ENCODE measurements around the gene TBC1D17. TPM values are rescaled to one million over a fixed set of nuclear protein-coding genes. Genes with fewer than 3 reads are reported as not detected.
A peak's percentile ranks its signal among the peaks of the same experiment; 100 is the strongest.

Gene TBC1D17
- polyA plus RNA-seq, 1 donor (not counting 4 experiments of a cell fraction or from before 2014, with no cell fraction given), result 9.4 TPM

DNA sequence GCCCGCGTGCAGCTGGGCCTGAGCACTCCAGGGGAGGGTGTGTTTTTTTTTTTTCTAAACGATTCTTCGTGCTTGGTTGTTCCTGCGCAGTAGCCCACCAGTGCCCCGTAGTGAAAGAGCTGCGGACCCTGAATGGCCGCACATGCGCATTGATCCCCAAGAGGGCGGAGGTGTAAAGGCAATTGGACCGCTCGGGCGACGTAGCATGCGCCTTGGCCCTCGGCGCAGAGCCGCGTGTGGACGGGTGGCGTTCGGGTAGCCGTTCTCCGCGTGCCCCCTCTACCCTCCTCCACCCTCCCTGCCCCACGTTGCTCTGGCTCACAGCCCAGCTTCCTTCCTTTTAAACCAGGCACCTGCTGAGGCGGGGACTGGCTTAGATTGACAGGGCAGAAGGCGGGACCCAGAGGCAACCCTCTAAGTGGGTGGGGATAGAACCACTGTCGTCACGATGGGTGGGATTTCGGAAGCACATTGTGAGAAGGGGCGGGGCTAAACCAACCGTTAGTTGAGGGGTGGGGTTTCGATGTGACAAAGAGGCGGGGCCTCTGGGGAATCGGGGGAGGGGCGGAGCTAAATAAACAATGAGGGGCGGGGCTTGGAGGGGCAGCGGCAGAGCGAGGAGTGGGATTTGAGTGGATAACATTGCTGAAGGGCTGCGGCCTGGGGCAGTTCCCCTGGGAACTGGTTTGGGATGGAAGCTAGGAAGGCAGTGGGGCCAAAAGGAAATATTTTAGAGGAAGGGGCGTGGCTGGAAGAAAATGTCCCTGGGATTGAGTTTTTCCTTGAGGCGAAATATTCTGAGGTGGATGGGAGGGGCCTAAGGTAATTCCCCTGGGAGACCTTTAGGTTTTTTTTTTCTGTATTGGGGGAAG lies 52.3 kb downstream of the TBC1D17 start:
- Histone ChIP-seq H3K36me3 (ENCODE audit: control insufficient read depth in 2 of 2, extremely low read depth in 1 of 2, insufficient read depth in 2 of 2, low read length in 2 of 2) (peaks cover 9 to 24% of the 10 kb centered on the region in 2 experiments), H3K79me2 (ENCODE audit: control insufficient read depth, insufficient read depth, low read length) (peaks cover 39% of the 10 kb centered on the region), H3K27me3 (ENCODE audit: control insufficient read depth, extremely low read depth, insufficient read depth, low read length) (no peaks in the 10 kb centered on the region), H3K9me3 (ENCODE audit: control insufficient read depth, low read depth, low read length) (no peaks in the 10 kb centered on the region), H3K9me1 (ENCODE audit: control insufficient read depth, extremely low read depth, insufficient read depth, low read length) (peaks cover 2% of the 10 kb centered on the region), H2AFZ (ENCODE audit: control insufficient read depth, low read length) (peak overlapping the region; percentile 96), H3K27ac (ENCODE audit: control insufficient read depth, insufficient read depth, low read length) (peak overlapping the region; percentile 97), H3K4me1 (ENCODE audit: control insufficient read depth, extremely low read depth, insufficient read depth, low read length) (peaks cover 22% of the 10 kb centered on the region), H3K4me3 (ENCODE audit: control insufficient read depth in 2 of 3, extremely low read depth in 1 of 3, insufficient read depth in 2 of 3, low read depth in 1 of 3, low read length in 3 of 3) (peak overlapping the region; percentile 82 to 97 (median 93)), H3K4me2 (ENCODE audit: control insufficient read depth, extremely low read depth, insufficient read depth, low read depth, low read length) (peak overlapping the region; percentile 88), H4K20me1 (ENCODE audit: control insufficient read depth, extremely low read depth, insufficient read depth, low read length) (peaks cover 3% of the 10 kb centered on the region), H3K9ac (ENCODE audit: control insufficient read depth, extremely low read depth, insufficient read depth, low read length) (peak overlapping the region; percentile 98)
- TF ChIP-seq EZH2 (IDR thresholded peaks at IDR 0.05; ENCODE audit: low read length), result no peak
- TF ChIP-seq, protein P1, sequence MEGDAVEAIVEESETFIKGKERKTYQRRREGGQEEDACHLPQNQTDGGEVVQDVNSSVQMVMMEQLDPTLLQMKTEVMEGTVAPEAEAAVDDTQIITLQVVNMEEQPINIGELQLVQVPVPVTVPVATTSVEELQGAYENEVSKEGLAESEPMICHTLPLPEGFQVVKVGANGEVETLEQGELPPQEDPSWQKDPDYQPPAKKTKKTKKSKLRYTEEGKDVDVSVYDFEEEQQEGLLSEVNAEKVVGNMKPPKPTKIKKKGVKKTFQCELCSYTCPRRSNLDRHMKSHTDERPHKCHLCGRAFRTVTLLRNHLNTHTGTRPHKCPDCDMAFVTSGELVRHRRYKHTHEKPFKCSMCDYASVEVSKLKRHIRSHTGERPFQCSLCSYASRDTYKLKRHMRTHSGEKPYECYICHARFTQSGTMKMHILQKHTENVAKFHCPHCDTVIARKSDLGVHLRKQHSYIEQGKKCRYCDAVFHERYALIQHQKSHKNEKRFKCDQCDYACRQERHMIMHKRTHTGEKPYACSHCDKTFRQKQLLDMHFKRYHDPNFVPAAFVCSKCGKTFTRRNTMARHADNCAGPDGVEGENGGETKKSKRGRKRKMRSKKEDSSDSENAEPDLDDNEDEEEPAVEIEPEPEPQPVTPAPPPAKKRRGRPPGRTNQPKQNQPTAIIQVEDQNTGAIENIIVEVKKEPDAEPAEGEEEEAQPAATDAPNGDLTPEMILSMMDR (optimal IDR thresholded peaks at IDR 0.05 in 1 of 3, IDR thresholded peaks at IDR 0.05 in 1 of 3, conservative IDR thresholded peaks at IDR 0.05 in 1 of 3; ENCODE audit: extremely low read depth in 1 of 3, insufficient read depth in 2 of 3, low read length in 3 of 3), result peak in 1 of 3 experiments; percentile 1
- dilution Hi-C loops (cut with MboI; ENCODE audit: extremely low pct_ligation_motif_present, low sequenced_read_pairs), result no loop called here
- DNase-seq (ENCODE audit: low read depth, low spot score), result peak; percentile 84
- FAIRE-seq, result peak; percentile 68

DNA sequence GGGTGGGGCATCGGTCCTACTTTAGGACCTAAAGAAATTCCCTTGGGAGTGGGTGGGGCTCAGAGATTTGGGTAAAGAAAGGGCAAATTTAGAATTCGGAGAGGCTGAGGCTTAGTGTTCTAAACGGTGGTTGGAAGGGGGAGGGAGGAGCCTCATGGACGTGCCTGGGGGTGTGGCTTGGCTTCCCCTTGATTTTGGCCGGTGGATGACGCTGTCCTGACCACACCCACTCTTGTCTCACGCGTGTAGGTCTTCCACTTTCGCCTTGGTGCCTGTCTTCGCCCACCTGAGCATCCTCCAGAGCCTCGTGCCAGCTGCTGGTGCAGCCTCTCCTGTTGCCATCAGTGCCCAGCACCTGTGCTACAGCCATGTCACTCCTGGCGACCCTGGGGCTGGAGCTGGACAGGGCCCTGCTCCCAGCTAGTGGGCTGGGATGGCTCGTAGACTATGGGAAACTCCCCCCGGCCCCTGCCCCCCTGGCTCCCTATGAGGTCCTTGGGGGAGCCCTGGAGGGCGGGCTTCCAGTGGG lies 53.0 kb downstream of the TBC1D17 start:
- dilution Hi-C loops (cut with MboI; ENCODE audit: extremely low pct_ligation_motif_present, low sequenced_read_pairs), result no loop called here
- no peak overlapping the region for H2AFZ ChIP-seq (ENCODE audit: control insufficient read depth, low read length)
- no peaks in the 10 kb centered on the region for H3K27me3 ChIP-seq (ENCODE audit: control insufficient read depth, extremely low read depth, insufficient read depth, low read length)
- DNase-seq (ENCODE audit: low read depth, low spot score) (no peak), FAIRE-seq (no peak)
- peaks cover 2% of the 10 kb centered on the region for H3K9me1 ChIP-seq (ENCODE audit: control insufficient read depth, extremely low read depth, insufficient read depth, low read length)
- H3K4me1 ChIP-seq (ENCODE audit: control insufficient read depth, extremely low read depth, insufficient read depth, low read length), result peaks cover 22% of the 10 kb centered on the region
- TF ChIP-seq EZH2 (IDR thresholded peaks at IDR 0.05; ENCODE audit: low read length), result no peak
- TF ChIP-seq, protein P1 (optimal IDR thresholded peaks at IDR 0.05 in 1 of 3, IDR thresholded peaks at IDR 0.05 in 1 of 3, conservative IDR thresholded peaks at IDR 0.05 in 1 of 3; ENCODE audit: extremely low read depth in 1 of 3, insufficient read depth in 2 of 3, low read length in 3 of 3), result no peak
- no peak overlapping the region for H3K27ac ChIP-seq (ENCODE audit: control insufficient read depth, insufficient read depth, low read length)
- H3K79me2 ChIP-seq (ENCODE audit: control insufficient read depth, insufficient read depth, low read length), result peaks cover 33% of the 10 kb centered on the region
- H3K4me2 ChIP-seq (ENCODE audit: control insufficient read depth, extremely low read depth, insufficient read depth, low read depth, low read length), result peak overlapping the region; percentile 88
- H3K9ac ChIP-seq (ENCODE audit: control insufficient read depth, extremely low read depth, insufficient read depth, low read length), result no peak overlapping the region
- H3K9me3 ChIP-seq (ENCODE audit: control insufficient read depth, low read depth, low read length), result no peaks in the 10 kb centered on the region
- peaks cover 5 to 19% of the 10 kb centered on the region in 2 experiments for H3K36me3 ChIP-seq (ENCODE audit: control insufficient read depth in 2 of 2, extremely low read depth in 1 of 2, insufficient read depth in 2 of 2, low read length in 2 of 2)
- H4K20me1 ChIP-seq (ENCODE audit: control insufficient read depth, extremely low read depth, insufficient read depth, low read length), result peaks cover under 1% of the 10 kb centered on the region
- H3K4me3 ChIP-seq (ENCODE audit: control insufficient read depth in 2 of 3, extremely low read depth in 1 of 3, insufficient read depth in 2 of 3, low read depth in 1 of 3, low read length in 3 of 3), result peak overlapping the region in 2 of 3 experiments; percentile 52 to 93
